Activated gamma-delta T cell treated with anti-CD3 and anti-CD28 coated beads, Interleukin-2, amount 50 U/mL, for 16 hours (primary cell): ENCODE data around the gene MRPL42.

Source experiments
- DNase-seq: peaks from one replicate; pipeline ENCODE4 v3.0.0-alpha.2; 2020; ENCODE audit warnings: low read depth

The MRPL42 gene

DNA sequence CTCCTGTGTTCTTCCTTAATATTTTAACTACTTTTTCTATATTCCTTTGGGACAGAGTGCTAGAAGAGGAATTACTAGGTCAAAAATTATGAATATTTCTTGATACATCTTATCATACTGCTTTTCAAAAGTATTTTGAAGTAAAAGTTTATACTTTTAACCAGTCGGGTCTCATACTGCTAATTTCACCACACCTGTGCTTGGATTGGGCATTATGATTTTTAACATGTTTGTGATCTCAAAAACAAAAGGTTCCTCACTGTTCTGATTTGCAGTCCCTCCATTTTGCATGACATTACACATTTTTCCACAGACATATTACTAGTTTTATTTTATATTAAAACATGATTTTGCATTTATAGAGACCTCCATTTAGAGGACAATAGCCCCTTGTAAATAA is 32.9 kb downstream of the MRPL42 start:
- DNase-seq, result no peak

- DNase-seq, result no peak
Observed at GRCh38 chr12:93500667-93501066, 33.4 kb downstream of the MRPL42 start.

DNA sequence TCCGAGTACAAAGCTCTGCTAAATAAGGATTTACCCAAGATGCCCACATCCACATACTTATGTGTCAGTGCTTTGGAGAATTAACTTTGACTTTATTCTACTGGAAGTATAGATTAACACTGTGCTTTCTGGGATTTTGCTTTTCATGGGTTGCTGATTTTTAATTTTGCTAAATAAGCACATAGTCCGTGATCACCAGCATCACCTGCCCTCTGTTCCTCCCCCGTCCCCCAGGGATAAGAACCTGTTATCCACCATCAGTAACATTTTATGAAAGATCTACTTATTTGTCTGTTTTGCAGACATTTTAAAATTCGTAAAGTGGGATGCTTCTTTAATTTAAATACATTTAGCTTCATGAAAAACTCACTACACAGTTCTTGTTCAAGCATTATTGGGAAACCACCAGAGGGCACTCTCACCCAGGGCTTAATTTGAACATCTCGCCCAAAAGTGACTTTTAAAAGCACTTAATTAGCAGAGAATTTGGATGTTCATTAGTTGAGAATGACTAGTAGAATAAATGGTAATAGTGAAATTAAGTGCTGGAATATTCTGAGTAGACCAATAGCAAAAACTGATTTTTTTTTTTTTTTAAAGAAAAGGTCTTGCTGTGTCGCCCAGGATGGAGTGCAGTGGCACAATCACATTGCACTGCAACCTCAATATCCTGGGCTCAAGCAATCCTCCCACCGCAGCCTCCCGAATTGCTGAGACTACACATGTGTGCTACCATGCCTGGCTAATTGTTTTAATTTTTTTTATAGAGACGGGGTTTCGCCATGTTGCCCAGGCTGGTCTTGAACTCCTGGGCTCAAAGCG is 35.7 kb downstream of the MRPL42 start:
- peak; percentile 46 for DNase-seq

GRCh38 chr12:93507165-93507564 is 39.9 kb downstream of the MRPL42 start:
- DNase-seq, result no peak

DNA sequence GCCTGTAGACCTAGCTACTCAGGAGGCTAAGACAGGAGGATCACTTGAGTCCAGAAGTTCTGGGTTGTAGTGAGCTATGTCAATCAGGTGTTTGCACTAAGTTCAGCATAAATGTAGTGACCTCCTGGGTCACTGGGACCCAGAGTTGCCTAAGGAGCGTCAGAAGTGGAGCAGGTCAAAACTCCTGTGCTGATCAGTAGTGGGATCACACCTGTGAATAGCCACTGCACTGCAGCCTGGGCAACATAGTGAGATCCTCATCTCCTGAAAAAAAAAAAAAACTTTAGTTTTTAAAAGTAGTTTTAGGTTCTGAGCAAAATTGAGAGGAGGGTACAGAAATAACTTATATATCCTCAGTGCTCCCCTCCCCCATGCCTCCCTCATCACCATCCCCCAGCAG is 42.2 kb downstream of the MRPL42 start:
- DNase-seq, result no peak

GRCh38 chr12:93514853-93515252 is 47.5 kb downstream of the MRPL42 start:
- no peak for DNase-seq

DNA sequence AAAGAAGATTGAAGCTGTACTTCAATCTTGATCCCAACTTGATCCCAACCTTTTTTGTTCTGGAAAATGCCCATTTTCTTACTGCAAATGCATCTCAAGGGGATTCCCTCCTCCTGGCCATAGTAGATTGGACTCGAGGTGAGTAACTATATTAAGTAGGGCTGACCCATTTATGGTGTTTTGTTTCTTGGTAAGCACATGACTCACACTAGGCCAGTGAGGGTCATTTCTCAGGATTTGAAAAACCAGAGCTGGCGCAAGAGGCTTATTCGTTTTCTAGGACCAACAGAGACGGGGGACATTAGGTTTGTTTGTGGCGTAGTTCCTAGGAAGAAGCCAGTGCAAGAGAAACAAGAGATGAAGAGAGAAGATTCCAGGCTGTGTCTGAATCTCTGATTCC is 51.4 kb downstream of the MRPL42 start:
- DNase-seq, result no peak

- DNase-seq, result no peak
Observed at GRCh38 chr12:93519859-93520258, 52.5 kb downstream of the MRPL42 start.

GRCh38 chr12:93520454-93520853 is 53.1 kb downstream of the MRPL42 start:
- no peak for DNase-seq

- no peak for DNase-seq
Observed at GRCh38 chr12:93521225-93522080, 54.1 kb downstream of the MRPL42 start.

DNA sequence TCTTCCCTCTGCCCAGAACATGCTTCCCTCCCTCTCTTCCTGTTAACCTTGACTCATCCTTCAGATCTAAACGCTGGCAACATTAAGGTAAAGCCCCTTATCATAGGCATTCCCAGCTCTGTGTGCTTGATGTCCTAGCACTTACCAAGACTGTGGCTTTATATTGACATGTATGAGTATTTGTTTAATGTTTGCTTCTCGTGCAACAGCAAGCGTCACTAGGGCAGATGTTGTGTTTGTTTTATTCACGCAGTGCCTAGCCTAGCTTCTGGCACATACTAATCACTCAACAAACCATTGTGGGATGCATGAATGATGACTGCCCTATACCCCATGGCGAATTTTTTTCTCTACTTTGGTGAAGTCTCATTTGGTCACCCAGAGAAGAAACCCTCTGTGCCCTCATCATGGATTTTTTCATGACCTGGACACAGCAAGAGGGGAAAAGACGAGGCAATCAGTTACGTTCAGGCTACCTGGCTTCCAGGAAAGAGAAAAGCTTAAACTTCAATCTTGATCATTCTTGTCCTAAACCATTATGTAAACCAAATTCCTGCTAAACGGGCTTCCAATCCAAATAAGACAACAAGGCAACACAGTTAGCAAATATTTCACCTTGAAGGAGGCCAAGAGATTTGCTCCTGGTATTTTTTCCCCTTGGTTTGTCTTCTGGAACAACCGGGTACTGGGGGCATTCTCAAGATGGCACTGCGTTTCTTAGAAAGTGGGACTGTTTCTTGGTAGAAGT is 57.2 kb downstream of the MRPL42 start:
- DNase-seq, result no peak

DNA sequence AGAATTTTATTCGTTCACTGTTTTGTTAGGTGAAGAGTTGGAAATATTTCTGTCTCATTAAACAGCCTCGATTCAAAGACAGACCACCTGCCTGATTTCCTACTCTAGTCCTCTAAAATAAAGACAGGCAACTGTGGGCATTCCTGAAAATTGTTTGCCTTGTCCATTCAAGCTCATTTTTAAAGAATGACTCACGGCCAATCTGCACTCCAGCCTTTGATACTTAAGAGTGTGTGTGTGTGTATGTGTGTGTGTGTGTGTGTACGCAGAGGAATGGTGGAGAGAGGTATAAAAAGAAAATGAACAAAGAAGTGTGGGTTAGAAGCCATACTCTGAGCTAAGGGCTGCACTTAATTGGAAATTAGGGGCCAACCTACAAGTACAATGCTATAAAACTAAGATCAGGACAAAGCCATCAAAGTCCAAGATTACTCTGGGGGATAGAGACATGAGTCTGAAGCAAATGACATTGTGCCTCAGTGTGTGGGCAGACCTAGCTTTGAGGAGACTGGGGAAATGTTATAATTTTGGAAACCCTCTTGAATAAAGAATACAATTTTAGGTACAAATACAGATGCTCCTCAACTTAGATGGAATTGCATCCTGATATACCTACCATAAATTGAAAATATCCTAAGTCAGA is 59.6 kb downstream of the MRPL42 start:
- DNase-seq, result no peak

- no peak for DNase-seq
Observed at GRCh38 chr12:93530358-93530757, 63.0 kb downstream of the MRPL42 start.

DNA sequence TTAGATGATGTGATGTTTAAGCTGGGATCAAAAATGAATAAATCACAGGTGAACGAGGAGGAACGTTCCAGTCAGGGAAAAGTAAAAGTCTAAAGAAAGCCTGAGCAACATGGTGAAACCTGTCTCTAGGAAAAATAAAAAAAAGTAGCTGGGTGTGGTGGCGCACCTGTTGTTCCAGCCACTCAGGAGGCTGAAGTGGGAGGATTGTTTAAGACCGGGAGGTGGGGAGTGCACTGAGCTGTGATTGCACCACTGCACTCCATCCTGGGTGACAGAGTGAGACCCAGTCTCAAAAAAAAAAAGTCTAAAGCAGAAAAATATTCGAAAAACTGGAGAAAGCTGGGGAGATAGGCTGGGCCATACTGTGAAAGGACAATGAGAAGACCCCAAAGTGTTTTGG is 66.0 kb downstream of the MRPL42 start:
- DNase-seq, result no peak

DNA sequence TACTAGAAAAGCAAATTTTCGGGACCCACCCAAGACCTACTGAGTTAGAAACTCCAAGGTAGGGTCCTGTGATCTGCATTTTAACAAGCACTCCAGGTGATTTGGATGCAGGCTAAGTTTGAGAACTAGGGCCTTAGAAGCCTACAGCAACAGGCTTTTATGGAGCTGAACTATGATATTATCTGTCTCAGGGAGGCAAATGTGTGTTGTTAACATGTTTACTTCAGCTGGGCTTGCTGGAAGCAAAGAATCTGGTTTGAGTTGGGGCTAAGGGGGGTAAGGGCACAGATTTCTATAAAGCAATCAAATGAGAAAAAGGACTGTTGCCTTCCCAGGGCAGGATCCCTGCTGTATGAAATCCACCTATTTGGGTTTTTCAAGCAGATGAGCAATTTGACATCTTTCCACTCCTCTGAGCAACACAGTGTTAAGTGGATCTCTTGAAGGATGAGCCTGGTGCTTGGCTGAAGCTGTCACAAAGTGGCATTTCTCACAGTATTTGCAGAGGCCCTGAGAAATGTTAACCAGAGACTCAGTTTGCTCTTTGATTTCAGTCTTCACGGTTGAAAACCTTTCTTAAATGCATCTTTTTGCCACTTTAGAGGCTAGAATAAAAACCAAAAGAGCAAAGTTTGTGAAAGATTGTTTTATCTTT is 68.9 kb downstream of the MRPL42 start:
- no peak for DNase-seq

DNA sequence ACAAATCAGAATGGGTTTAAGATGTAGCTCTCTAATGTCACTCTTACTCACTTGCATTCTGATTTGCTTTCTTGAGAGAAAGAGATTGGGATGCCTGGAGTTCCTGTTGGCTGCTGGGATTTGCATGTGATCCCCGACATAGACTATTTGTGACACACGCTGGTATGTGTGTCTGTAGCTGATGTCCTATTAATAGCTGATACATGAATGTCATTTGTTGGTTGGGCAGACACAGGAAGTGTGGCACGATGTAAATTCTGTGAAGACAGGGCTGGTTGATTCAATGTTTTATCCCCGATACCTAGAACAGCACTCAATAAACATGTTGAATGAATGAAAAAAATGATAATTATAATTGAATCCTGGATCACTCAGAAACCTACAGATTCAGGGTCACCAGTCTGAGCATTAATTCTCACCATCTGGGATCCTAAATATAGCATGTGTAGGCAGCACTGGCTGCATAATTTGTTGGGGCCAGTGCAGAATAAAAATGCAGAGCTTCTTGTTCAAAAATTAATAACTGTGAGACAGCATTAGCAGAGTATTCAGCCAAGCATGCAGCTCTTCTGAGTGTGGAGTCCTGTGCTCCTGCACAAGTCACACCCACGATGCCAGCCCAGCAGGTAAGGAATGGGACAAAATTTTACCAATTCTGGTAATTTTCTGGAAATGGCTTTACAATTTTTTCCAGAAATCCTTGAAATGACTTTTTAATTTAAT is 69.6 kb downstream of the MRPL42 start:
- DNase-seq, result no peak

GRCh38 chr12:93537769-93538168 is 70.5 kb downstream of the MRPL42 start:
- DNase-seq, result no peak

- DNase-seq, result no peak
Observed at GRCh38 chr12:93539821-93540220, 72.5 kb downstream of the MRPL42 start.

GRCh38 chr12:93540466-93540865 is 73.2 kb downstream of the MRPL42 start:
- DNase-seq, result no peak

DNA sequence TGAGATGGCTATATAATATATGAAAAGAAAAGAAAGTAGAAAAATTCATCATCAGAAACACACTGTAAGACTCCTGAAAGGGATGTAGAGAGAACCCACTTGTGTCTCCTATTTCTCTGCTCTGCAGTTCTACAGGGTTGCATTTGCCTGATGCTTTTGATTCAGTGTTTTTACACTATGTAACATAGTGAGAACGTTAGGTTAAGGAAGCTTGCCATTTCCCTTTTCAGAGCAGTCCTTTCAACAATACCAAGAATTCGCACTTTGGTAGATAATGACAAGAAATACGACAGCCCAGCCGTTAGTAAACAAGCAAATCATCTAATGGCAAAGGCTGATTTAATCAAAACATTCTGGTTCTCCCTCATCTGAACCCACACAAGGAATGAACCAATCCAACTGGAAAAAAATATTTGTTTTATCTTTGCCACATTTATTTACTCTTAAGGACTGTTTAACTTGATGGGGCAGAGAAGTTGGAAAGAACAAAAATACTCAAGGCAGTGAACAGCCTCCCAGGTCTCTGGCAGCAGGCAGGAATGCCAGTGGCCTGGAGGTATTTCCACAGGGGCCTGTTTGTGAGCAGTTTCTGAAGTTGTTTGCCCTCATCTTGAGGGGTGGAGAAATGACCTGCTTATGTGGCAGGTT is 74.4 kb downstream of the MRPL42 start:
- DNase-seq, result no peak
